ENCODE measurements around the gene SCLT1. TPM values are rescaled to one million over a fixed set of nuclear protein-coding genes. Genes with fewer than 3 reads are reported as not detected.

Gene SCLT1
- total and polyA plus RNA-seq, 2 of the 13 experiments (the other 11 are each of a cell fraction or from before 2014, with no cell fraction given): 1.5 to 8.7 TPM

- TF ChIP-seq CSRNP1 (CRISPR knock-in tag; IDR thresholded peaks at IDR 0.05) (peak; percentile 72; the same call in 1 of the 2 replicates), ZNF563 (CRISPR knock-in tag; IDR thresholded peaks at IDR 0.05) (peak; percentile 34; the same call in 1 of the 2 replicates), MEIS1 (CRISPR knock-in tag; IDR thresholded peaks at IDR 0.05; ENCODE audit: borderline replicate concordance) (peak; percentile 93; the same call in 1 of the 2 replicates), IRF9 (CRISPR knock-in tag; IDR thresholded peaks at IDR 0.05; ENCODE audit: borderline replicate concordance) (peak; percentile 32; the same call in 1 of the 2 replicates), NCOA1 (CRISPR knock-in tag; IDR thresholded peaks at IDR 0.05) (no peak), PREB (CRISPR knock-in tag; IDR thresholded peaks at IDR 0.05) (no peak), ZNF547 (CRISPR knock-in tag; IDR thresholded peaks at IDR 0.05) (peak; percentile 87; the same call in 1 of the 2 replicates), ZNF337 (CRISPR knock-in tag; IDR thresholded peaks at IDR 0.05; ENCODE audit: borderline replicate concordance, low read depth) (no peak), KLF13 (CRISPR knock-in tag; IDR thresholded peaks at IDR 0.05) (no peak), ZBTB8A (CRISPR knock-in tag; IDR thresholded peaks at IDR 0.05; ENCODE audit: borderline replicate concordance, low read depth) (no peak), ARID5B (CRISPR knock-in tag; IDR thresholded peaks at IDR 0.05) (peak; percentile 76), GATAD1 (CRISPR knock-in tag; IDR thresholded peaks at IDR 0.05) (peak; percentile 85), MAFF (IDR thresholded peaks at IDR 0.05; ENCODE audit: low read depth, low read length) (no peak), PHF8 (CRISPR knock-in tag; IDR thresholded peaks at IDR 0.05) (peak; percentile 84), ZBTB38 (CRISPR knock-in tag; IDR thresholded peaks at IDR 0.05) (peak; percentile 73; the same call in 1 of the 2 replicates), AFF4 (CRISPR knock-in tag; IDR thresholded peaks at IDR 0.05) (no peak), ZNF260 (CRISPR knock-in tag; IDR thresholded peaks at IDR 0.05; ENCODE audit: borderline replicate concordance, low read depth) (no peak)
These were observed at the start of gene SCLT1 (continued) for GRCh38 chr4:129093191-129093920.

All from HepG2 (cell line).